GM21529 (cell line): ENCODE measurements around the gene SLC31A1.

Experiments
- ATAC-seq: cut with Tn5 transposase; IDR thresholded peaks from one replicate; pipeline ENCODE4 v1.9.1; 2021; ENCODE audit not compliant: unreplicated experiment

The SLC31A1 gene

DNA sequence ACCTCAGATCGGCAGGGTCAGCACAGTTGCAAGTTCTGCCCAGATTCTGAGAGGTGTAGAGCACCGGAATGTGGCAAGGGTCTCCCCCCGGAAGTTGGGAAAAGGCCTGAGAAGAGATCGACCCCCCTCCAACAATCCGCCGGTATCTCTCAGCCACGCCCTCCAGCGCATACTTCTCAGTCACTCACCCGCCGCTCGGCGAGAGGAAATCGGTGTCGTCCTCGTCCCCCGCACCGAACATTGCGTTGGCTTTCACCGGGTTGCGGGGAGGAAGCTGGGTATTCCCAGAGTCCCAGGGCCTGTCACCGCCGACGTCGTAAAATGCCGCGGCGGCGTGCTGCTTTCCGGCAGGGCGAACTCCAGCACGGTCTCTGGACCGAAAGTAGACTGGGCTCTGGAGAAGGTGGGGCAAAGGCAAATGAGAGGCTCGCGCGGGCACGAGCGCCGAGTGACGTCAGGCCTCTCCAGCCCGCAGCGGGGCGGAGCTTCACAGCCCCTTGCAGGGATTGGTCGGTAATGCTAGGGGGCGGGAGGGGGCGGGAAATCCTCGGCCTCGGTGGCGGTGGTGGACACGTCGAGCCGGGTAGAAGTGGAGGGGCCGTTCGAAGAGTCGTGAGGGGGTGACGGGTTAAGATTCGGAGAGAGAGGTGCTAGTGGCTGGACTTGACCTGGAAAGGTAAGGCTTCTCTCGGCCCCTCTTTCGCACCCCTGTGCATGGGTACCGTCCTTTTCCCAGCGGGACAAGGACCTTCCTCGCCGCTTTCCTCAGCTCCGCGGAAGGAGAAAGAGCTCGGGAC lies at the start of gene SLC31A1, which contains the start of gene FKBP15:
TSS of gene SLC31A1 (plus strand) at position 542 of the 797 bp plus-strand sequence. CDS start 34,605 bp downstream, outside the sequence.
TSS of gene FKBP15 (minus strand) at position 275 of the 797 bp plus-strand sequence. CDS start at position 241, 34 bp downstream.
- ATAC-seq, result peak; percentile 81

DNA sequence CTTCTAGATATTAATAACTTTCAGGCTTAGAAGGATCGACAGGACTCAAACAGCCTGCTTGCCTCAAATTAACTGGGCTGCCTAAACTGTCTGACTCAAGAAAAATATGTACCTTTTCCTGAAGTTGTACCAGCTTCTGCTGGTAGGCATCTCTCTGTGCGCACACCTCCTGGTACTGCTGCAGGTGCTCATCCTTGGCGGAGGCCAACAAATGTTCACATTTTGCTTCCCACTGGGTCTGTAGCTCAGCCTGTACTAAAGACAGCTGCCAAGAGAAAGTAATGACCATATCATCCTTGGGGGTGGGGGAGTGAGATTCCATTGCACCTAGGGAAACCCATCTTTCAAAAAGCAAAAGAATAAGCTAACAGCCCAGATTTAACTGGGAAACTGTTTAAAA lies 48.0 kb upstream of the SLC31A1 start:
- ATAC-seq, result no peak

DNA sequence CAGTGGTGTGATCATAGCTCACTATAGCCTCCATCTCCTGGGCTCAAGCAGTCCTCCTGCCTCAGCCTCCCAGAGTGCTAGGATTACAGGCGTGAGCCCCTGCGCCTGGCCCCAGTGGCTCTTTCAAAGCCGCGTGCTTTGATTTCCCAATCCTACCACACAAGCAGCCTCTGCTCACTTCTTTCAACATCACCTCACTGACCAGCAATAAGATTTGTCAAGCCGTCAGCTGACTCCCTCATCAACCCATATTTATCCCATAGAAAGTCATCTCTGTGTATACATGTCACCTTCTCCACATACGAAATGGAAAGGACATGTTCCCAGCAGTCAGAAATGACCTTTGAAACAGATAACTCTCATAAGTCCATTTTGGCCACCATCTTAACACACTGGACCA lies 44.5 kb upstream of the SLC31A1 start:
- ATAC-seq, result no peak

DNA sequence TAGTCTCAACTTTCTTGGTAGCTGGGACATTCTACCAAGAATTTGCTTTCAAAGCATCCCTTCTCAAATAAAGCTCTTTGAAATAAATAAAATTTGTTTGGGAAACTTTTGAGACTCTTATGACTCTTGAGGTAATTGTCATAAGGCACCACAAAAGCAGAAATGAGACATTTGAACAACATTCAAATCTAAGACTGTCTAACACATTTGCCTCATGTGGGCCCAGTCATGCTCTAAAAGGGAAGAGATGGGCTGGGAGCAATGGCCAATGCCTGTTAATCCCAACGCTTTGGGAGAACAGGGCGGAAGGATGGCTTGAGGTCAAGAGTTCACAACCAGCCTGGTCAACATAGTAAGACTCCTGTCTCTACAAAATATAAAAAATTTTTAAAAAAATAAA lies 44.1 kb upstream of the SLC31A1 start:
- no peak for ATAC-seq

DNA sequence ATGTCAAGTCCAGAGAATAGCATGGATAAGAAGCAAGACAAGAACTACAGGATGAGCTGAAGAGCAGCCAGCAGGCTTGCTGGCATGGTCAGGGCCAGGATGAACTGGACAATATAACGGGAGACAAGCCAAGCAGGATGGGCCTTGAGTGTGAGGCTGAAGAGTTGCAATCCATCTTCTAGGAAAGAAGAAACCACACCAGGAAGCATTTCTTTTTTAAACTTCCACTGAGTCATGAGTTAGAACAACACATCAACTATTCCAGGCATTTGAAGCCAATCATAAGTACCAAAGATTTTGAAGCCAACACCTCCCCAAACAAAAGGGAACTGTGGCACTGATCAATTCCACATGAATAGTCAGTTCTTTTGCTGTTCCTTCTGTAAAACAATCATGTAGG lies 43.3 kb upstream of the SLC31A1 start:
- ATAC-seq, result no peak

DNA sequence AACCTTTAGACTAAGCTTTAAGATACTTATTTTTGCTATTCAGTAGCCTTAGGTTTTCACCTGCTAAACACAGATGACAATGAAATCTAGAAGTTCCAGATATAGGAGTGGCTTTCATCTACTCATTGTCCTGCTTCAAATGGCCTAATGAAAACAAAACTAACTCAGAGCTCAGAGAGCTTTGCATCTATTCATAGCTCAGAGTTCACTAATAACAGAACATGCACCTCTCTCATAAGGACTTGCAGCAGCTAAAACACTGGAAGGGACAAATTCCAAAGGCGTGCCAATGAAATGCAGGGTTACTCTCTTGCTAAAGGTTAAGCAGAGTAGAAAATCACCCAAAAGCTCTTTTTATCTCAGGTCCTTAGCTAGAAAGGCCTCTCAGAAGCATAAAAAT lies 41.5 kb upstream of the SLC31A1 start:
- ATAC-seq, result peak; percentile 76

DNA sequence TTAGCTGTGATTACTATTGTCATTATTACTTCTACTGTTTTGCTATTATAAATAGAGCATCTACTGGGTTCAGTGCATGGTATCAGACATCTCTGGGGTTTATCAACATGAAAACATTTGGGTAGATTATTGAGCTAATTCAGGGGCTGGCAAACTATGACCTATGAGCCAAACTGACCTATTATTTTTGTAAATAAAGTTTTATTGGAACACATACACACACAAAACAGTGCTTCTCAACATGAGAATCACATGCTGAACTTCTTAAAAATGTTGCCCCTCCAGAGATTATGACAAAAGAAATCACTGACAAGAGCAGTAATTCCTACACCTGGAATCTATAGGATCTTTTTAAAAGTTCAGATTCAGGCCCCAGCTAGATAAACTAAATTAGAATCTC lies 40.2 kb upstream of the SLC31A1 start:
- ATAC-seq, result no peak

DNA sequence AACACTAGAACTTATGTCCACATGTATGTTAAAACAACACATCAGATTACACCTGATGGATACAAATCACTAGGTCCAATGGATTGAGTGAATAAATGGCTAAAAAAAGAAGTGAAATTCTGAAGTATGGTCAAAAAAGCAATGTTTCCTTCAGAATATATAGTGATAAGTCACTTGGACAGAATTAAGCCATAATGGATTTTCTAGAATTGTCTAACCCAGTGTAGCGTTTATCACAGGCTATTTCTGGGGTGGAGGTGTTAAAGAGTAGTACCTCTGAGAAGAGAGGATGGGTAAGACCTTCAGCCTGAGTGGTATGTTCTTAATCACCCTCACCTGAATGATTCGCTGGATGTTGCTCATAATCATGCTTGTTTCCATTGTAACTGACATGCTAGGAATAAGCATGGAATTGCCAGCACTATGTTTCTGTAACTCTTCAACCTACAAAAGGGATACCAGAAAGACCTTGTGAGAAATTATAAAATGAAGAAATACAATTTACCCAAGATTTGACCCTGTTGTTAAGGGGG lies 37.3 kb upstream of the SLC31A1 start:
- no peak for ATAC-seq

DNA sequence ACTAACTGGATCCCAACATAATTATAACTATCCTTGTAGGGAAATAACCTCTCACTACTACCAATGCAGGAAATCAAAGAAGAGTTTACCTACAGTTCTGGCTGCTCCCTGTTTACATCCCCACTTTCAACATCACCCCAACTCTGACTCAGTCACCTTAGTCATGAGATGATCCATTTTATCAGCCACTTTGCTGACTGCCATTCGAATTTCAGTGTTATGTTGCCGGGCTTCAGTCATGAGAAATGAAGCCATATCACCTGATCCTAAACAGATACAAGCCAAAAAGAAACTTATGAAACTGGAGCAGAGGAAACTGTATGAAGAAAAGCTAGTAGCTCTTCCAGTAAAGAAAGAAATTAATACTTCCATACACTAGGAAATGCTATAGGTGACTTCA lies 36.8 kb upstream of the SLC31A1 start:
- ATAC-seq, result no peak

DNA sequence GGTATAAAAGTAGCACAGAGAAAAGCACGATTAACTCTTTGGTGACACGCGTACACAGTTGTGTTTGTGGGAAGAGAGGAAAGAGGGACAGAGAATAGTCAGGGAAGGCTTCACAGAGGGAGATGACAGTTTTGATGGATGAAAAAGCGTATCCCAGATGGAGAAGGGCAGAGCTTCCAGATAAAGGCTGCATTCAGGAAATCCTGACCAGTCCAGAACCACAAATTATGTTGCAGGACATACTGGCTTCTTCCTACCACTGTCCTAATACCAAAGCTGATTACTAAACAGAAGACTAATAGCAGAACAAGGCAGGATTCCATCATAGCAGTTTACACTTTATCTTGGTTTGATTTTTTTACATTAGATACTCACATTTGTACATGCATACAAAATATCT lies 36.1 kb upstream of the SLC31A1 start:
- no peak for ATAC-seq

DNA sequence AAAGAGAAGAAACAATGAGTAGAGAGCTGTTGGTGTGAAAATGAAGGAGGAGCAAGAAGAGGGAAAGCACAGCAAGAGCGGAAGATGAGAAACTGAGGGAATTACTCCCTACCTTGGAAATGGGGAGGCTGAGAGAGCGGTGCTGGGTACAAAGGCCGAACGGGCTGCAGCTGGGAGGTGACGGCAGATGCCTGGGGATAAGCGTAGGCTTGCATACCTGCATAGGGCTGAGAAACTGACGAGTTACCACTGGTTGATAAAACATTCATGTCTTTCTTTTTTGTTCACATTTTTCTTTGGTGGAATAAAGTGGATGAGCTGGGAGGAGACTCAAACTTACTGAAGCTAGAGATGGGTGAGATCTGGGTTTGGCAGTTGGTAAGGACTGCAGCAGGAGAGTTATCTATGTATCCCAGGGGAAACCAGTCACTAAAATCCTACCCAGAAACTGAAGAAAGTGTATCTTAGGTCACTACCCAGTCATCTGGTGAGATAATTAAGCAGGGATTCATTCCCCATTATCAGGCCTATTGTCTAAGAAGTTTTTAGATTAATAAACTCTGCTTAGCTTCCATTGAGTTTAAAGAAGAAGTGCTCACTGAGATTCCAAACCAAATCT lies 35.1 kb upstream of the SLC31A1 start:
- ATAC-seq, result no peak

DNA sequence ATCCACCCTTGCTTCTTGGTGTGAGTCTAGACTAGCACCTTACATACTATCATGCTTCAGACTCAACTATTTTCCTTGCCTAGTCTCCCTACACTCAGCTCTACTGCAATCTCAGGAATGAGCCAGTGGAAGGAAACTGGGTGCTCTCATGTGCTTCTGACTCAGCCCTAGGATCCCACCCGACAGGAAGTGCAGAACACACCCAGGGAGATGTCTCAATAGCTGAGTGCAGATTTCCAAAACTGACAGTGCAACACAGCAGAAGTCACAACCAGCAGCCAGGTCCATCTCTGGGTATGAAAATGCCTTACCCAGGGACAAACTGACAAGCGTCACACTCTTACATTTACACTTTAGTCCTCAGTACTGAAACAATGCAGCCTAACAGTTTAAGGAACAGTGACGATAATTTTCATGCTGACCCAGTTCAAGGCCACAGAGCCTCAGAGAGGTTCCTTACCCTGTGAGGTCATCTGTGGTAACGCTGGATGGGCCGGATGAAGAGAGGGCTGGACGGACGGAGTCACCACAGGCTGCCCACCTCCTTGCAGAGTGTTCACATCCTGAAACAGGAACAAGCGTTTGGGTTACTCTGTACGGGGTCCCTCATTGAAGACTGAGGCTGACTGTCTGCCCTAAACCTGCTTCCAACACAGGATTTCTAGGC lies 33.3 kb upstream of the SLC31A1 start:
- ATAC-seq, result no peak

DNA sequence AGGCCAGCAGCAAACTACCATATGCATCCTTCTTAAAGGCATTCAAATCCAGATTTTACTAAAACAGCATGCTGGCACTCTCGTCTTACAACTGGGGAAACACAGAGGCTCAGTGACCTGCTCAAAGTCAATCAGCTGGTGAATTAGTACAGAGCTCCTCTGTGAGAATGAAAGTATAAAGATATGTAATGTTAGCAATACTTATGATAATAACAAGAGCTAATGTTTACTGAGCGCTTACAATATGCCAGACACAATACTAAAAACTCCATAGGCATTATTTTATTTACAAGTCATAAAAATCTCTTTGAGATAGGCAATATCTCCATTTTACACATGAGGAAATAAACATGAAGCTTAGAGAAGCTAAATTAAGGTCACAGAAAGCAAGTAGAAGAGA lies 28.9 kb upstream of the SLC31A1 start:
- ATAC-seq, result no peak

DNA sequence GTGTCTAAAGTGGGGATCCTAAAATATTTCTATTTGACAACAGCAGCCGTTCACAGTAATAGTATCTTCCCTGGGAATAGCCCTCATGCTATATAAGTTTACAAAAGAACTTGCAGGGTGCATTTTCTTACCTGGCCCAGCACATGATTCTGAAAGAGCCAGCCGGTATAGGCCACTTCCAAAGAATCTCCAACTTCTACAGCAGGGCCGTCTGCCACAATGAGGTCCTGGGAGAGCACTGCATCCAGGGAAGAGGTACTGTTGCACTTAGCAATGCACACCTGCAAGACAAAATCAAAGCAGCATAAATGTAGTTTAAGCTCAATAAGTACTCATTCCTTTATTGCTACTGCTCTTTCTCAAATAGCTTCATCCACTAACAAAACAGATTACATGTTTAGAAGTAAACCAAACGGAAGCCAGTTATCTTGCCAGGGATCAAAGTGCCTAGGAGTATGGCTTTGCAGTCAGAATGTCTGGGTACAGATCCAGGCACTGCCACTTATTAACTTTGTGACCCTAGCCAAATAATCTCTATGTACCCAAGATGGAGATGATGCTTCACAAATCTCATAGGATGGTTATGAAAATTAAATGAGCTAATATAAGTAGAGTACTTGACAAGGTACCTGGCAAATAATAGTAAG lies 21.5 kb upstream of the SLC31A1 start:
- no peak for ATAC-seq

DNA sequence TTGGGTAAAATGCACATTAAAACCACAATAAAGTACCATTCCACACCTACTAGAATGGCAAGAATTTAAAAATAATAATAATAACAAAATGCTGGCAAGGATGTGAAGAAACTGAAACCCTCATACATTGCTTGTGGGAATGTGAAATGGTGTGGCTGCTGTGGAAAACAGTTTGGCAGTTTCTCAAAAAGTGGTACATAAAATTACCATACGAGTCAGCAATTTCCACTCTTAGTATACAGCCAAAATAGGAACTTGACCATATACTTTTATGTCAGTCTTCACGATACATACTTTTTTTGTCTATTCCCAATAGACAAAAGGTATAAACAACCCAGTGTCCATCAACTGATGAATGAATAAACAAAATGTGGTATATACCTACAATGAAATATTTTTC lies 15.9 kb upstream of the SLC31A1 start:
- ATAC-seq, result no peak

DNA sequence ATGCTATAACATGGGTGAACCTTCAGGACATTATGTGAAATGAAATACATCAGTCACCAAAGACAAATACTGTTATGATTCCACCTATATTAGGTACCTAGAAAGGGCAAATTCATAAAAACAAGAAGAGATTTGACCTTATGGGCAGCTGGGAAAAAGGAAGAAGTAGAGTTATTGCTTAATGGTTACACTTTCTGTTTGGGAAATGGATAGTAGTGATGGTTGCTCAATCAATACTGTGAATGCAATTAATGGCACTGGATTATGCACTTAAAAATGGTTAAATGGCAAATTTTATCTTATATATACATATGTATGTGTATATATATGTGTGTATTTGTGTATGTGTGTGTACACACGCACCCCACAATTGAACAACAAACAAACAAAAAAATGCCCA lies 15.5 kb upstream of the SLC31A1 start:
- no peak for ATAC-seq

DNA sequence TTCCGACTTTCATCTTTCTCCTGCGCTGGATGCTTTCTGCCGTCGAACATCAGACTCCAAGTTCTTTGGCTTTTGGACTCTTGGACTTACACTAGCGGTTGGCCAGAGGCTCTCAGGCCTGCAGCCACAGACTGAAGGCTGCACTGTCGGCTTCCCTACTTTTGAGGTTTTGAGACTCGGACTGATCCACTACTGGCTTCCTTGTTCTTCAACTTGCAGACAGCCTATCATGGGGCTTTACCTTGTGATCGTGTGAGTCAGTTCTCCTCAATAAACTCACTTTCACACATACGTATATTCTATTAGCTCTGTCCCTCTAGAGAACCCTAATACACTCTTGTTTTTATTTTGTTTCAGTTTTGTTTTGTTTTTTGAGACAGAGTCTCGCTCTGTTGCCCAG lies 10.5 kb upstream of the SLC31A1 start:
- ATAC-seq, result no peak

DNA sequence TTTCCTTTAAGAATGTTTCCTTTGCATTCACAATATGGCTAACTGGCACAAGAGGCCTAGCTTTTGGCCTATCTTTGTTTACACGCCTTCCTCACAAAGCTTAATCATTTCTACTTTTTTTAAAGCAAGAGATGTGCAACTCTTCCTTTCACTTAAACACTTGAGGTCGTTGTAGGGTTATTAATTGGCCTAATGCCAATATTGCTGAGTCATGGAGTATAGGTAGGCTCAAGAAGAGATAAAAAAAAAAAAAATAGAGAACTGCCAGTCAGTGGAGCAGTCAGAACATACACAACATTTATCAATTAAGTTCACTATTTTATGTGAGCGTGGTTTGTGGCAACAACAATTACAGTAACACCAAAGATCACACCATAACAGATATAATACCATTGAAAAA lies 6.2 kb upstream of the SLC31A1 start:
- ATAC-seq, result no peak

DNA sequence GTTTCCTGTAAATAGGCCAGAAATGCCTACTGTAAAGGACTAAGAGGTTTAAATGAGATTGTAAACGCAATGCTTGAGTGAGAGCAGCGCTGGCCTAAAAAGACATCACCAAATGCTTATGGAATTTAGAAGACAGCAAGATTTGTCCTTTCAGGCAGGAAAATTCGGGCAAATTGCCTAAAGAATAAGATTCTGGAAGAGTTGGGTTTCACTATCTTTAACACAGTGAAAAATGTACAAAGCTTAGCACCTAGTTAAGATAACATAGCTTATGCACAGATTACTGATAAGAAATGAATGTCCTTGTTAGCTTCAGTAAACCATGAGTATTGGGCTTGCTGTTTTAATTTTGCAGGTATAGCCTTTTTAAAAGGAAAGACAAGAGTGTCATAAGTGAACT lies 4.9 kb upstream of the SLC31A1 start:
- no peak for ATAC-seq

DNA sequence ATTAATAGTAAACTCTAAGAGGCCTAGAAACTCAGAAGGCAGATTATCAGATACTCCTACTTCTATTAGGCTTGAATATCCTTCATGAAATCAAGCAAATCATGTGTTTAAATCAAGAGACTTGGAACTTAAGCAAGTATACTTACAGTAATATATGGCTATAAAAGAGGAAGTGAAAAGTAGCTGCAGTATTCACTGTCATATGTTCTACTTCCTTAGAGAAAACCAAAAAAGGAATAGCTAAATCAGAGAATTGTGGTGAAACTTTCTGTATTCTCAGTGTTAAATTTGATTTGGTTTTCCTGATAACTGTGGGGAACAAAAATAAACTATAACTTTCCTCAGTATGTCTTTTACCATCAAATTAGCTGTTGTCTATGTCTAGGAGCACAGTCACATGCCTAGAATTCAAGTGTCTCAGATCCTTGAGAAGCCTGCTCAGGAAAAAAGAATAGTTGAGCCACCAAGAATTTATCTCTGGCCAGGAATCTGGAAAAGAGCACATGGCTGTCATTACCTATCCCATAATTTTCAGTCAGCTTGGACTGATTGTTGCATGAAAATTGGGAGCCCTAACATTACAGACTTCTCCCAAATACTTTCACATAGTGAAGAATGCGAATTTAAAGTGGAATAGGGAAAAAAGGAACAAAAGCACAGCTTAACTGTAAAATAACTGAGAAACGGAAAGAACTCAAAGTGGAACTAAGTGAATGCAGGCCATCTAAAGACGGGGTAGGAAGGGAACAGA lies 2.0 kb upstream of the SLC31A1 start:
- ATAC-seq, result peak; percentile 43

DNA sequence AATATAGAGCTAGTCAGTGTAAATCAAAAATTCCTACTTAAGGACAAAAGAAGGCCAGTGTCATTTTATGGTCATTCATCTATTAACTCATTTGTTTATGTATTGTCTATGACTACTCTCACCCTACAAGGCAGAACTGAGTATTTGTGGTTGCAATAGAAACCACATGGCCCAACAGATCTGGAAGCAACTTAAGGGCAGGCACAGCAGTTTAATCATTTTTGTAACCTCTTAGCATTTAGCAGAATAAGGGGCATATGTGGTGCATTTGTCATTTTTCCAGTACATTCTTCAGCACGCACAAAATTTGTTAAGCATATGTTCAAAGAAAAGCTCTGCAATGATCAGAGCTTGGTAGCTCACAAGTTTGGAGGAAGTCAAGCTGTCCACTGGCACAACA lies 1.4 kb upstream of the SLC31A1 start:
- peak; percentile 59 for ATAC-seq
